Neural cell (in vitro differentiated cells): Measurements from ENCODE around the gene TPRKB. TPM values are rescaled to one million over a fixed set of nuclear protein-coding genes. Genes with fewer than 3 reads are reported as not detected.
"Not testable (repeated sequence)": the region's sequence is repeated elsewhere in the genome, so short reads cannot be mapped to it uniquely, and the experiment has no call there.

Source experiments
- H2AFZ ChIP-seq: fragments of 200-600, 300-800 bp; sonication (generic), shearing (Covaris generic); 2 replicates; pipeline ENCODE4 v1.6.0; 2014; ENCODE audit warnings: low read depth, mild to moderate bottlenecking, antibody characterized with exemption, low read length, moderate library complexity
- H3F3A ChIP-seq: fragments of 200-600 bp; shearing (Covaris generic); 2 replicates; pipeline ENCODE4 v1.6.1; 2016; ENCODE audit warnings: mild to moderate bottlenecking, moderate library complexity, mixed read lengths, antibody characterized with exemption, low read length; ENCODE audit not compliant: insufficient read depth, poor library complexity, severe bottlenecking
- H3K27ac ChIP-seq: fragments of 200-600, 300-800 bp; sonication (generic), shearing (Covaris generic); 2 replicates; pipeline ENCODE4 v1.5.1; 2014; ENCODE audit warnings: mild to moderate bottlenecking, low read length, moderate library complexity
- H3K27me3 ChIP-seq: fragments of 300-800, 200-600 bp; sonication (generic), shearing (Covaris generic); 2 replicates; pipeline ENCODE4 v1.6.0; 2014; ENCODE audit warnings: mild to moderate bottlenecking, low read depth, low read length, moderate library complexity; ENCODE audit not compliant: insufficient read depth
- H3K36me3 ChIP-seq: fragments of 300-800, 200-600 bp; sonication (generic), shearing (Covaris generic); 2 replicates; pipeline ENCODE4 v1.5.1; 2014; ENCODE audit warnings: mild to moderate bottlenecking, antibody characterized with exemption, low read length, moderate library complexity; ENCODE audit not compliant: insufficient read depth
- H3K4me2 ChIP-seq: fragments of 300-800, 200-600 bp; sonication (generic), shearing (Covaris generic); 2 replicates; pipeline ENCODE4 v1.6.0; 2014; ENCODE audit warnings: mild to moderate bottlenecking, low read length
- H3K4me3 ChIP-seq: fragments of 300-800, 200-600 bp; sonication (generic), shearing (Covaris generic); 2 replicates; pipeline ENCODE4 v1.5.1; 2014; ENCODE audit warnings: mild to moderate bottlenecking, low read length, moderate library complexity
- H3K79me2 ChIP-seq: fragments of 200-600 bp; shearing (Covaris generic); replicated peaks from 2 replicates; pipeline ENCODE4 v1.6.0; 2014; ENCODE audit warnings: mild to moderate bottlenecking, low read length, moderate library complexity; ENCODE audit not compliant: insufficient read depth
- H3K9ac ChIP-seq: fragments of 300-800, 200-600 bp; sonication (generic), shearing (Covaris generic); 2 replicates; pipeline ENCODE4 v1.6.1; 2016; ENCODE audit warnings: mild to moderate bottlenecking, low read length, mixed read lengths
- H3K9me2 ChIP-seq: fragments of 200-600 bp; shearing (Covaris generic); 2 replicates; pipeline ENCODE4 v1.6.1; 2016; ENCODE audit warnings: mild to moderate bottlenecking, low read length, mixed read lengths; ENCODE audit not compliant: insufficient read depth
- H3K9me3 ChIP-seq: fragments of 200-600, 300-800 bp; sonication (generic), shearing (Covaris generic); 2 replicates; pipeline ENCODE4 v1.6.1; 2016; ENCODE audit warnings: mild to moderate bottlenecking, mixed run types, low read length, moderate library complexity, mixed read lengths
- H4K20me1 ChIP-seq: fragments of 200-600 bp; shearing (Covaris generic); 2 replicates; pipeline ENCODE4 v1.6.1; 2016; ENCODE audit warnings: mild to moderate bottlenecking, mixed run types; ENCODE audit not compliant: insufficient read depth
- CTCF ChIP-seq: fragments of 450-650 bp; IDR thresholded peaks from 2 replicates; pipeline ENCODE4 v1.5.1; 2014; ENCODE audit warnings: antibody characterized with exemption, mild to moderate bottlenecking, moderate library complexity; ENCODE audit not compliant: poor library complexity, severe bottlenecking
- EP300 ChIP-seq: fragments of 450-650 bp; conservative IDR thresholded peaks from 2 replicates; pipeline ENCODE4 v1.6.1; 2014; ENCODE audit warnings: antibody characterized with exemption, mild to moderate bottlenecking, moderate library complexity; ENCODE audit not compliant: poor library complexity, severe bottlenecking
- EZH2 ChIP-seq: fragments of 200-600, 300-800 bp; shearing (Covaris generic), sonication (generic); IDR thresholded peaks from 2 replicates; pipeline ENCODE4 v1.6.1; 2014; ENCODE audit warnings: antibody characterized with exemption, low read length, borderline replicate concordance, mild to moderate bottlenecking; ENCODE audit not compliant: insufficient read depth, poor library complexity, severe bottlenecking
- MXI1 ChIP-seq: fragments of 450-650 bp; conservative IDR thresholded peaks from 2 replicates; pipeline ENCODE4 v1.6.1; 2014; ENCODE audit warnings: antibody characterized with exemption, mild to moderate bottlenecking; ENCODE audit not compliant: poor library complexity, severe bottlenecking
- POLR2AphosphoS5 ChIP-seq: IDR thresholded peaks from 2 replicates; pipeline ENCODE4 v1.6.1; 2012
- RAD21 ChIP-seq: fragments of 450-650 bp; conservative IDR thresholded peaks from 2 replicates; pipeline ENCODE4 v1.6.1; 2014; ENCODE audit warnings: antibody characterized with exemption, mild to moderate bottlenecking, moderate library complexity
- SMC3 ChIP-seq: fragments of 450-650 bp; conservative IDR thresholded peaks from 2 replicates; pipeline ENCODE4 v1.6.1; 2014; ENCODE audit warnings: antibody characterized with exemption, mild to moderate bottlenecking, moderate library complexity; ENCODE audit not compliant: poor library complexity
- TAF1 ChIP-seq: IDR thresholded peaks from 2 replicates; pipeline ENCODE4 v1.6.1; 2012; ENCODE audit warnings: low read depth
- polyA plus RNA-seq: library from polyadenylated mRNA; depleted of rRNA; stranded (reverse); fragments of >200 nt; gene quantifications from 2 replicates; pipeline ENCODE4 v1.2.3, GENCODE V29; 2014
- TF ChIP-seq, protein P1 (sequence below): IDR thresholded peaks from 2 replicates; pipeline ENCODE4 v1.6.1; 2012; ENCODE audit warnings: borderline replicate concordance

Gene TPRKB
- polyA plus RNA-seq, 1 donor from 2014 or later, result 162 TPM

DNA sequence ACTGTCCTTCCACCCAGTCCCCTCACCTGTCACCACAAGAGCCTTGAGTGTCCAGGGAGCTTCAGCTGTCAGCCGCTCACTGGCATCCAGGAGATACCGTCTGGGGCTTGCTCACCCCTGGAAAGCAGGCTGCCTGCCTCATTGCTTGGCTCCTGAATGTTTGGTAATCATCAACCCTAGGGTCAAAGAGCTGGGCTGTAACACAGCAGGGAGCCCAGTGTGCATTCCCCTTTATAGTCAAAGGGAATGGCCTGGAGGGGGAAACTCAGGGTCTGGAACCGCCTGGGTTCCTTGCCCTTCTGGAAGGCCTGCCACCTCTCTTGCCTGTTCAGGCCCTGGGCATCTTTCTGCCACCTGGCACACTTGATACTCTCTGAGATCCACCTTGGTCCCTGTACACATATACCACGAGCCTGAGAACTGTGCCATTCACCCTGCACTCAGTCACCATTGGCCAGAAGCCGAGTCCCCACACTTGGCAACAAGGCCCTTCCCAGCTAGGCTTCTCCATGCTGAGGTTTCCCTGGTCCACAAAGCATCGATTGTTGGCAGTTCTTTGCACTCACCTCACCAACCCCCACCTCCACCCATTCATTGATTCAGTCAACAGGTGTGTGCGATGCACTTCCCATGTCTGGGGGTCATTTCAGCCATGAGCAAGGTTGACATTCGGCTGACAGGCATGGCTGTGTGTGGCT, 35.0 kb downstream of the TPRKB start:
- Histone ChIP-seq H3K4me3 (no peak overlapping the region), H4K20me1 (no peaks in the 10 kb centered on the region), H3K27ac (no peak overlapping the region), H3K79me2 (no peaks in the 10 kb centered on the region), H3K4me2 (no peak overlapping the region), H2AFZ (no peak overlapping the region), H3K36me3 (no peaks in the 10 kb centered on the region), H3K9me2 (no peaks in the 10 kb centered on the region), H3K9ac (no peak overlapping the region), H3K27me3 (no peaks in the 10 kb centered on the region), H3F3A (no peaks in the 10 kb centered on the region), H3K9me3 (no peaks in the 10 kb centered on the region)
- TF ChIP-seq RAD21 (no peak), EZH2 (no peak), MXI1 (no peak), TAF1 (no peak), POLR2AphosphoS5 (no peak), SMC3 (no peak), CTCF (no peak), EP300 (no peak)
- TF ChIP-seq, protein P1, sequence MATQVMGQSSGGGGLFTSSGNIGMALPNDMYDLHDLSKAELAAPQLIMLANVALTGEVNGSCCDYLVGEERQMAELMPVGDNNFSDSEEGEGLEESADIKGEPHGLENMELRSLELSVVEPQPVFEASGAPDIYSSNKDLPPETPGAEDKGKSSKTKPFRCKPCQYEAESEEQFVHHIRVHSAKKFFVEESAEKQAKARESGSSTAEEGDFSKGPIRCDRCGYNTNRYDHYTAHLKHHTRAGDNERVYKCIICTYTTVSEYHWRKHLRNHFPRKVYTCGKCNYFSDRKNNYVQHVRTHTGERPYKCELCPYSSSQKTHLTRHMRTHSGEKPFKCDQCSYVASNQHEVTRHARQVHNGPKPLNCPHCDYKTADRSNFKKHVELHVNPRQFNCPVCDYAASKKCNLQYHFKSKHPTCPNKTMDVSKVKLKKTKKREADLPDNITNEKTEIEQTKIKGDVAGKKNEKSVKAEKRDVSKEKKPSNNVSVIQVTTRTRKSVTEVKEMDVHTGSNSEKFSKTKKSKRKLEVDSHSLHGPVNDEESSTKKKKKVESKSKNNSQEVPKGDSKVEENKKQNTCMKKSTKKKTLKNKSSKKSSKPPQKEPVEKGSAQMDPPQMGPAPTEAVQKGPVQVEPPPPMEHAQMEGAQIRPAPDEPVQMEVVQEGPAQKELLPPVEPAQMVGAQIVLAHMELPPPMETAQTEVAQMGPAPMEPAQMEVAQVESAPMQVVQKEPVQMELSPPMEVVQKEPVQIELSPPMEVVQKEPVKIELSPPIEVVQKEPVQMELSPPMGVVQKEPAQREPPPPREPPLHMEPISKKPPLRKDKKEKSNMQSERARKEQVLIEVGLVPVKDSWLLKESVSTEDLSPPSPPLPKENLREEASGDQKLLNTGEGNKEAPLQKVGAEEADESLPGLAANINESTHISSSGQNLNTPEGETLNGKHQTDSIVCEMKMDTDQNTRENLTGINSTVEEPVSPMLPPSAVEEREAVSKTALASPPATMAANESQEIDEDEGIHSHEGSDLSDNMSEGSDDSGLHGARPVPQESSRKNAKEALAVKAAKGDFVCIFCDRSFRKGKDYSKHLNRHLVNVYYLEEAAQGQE, result no peak

- H3K9me2 ChIP-seq, H3K4me2 ChIP-seq, H3K4me3 ChIP-seq, H3K27me3 ChIP-seq, H2AFZ ChIP-seq, H3K9ac ChIP-seq, H3K27ac ChIP-seq, H3K36me3 ChIP-seq, H3K79me2 ChIP-seq, H4K20me1 ChIP-seq, H3F3A ChIP-seq, H3K9me3 ChIP-seq: not testable (repeated sequence)
Observed at GRCh38 chr2:73701448-73701765, 35.7 kb downstream of the TPRKB start.
